ENCODE results near the gene CDKN1C. TPM values are rescaled to one million over a fixed set of nuclear protein-coding genes. Genes with fewer than 3 reads are reported as not detected.

CDKN1C gene
- total RNA-seq (2022; extraction: Qiagen RNA extraction; ENCODE audit: low read depth): 0.52 to 0.92 TPM (median 0.71 TPM) in 5 replicates

GRCh38 chr11:2885678-2886081, at the start of gene CDKN1C:
CDKN1C (minus strand) TSS chr11:2885775; CDS start chr11:2885456, 319 bp downstream.

GRCh38 chr11:2928605-2929530, 43.3 kb upstream of the CDKN1C start, which contains the start of gene PHLDA2:
PHLDA2 (minus strand) TSS chr11:2929420; CDS start chr11:2929364, 56 bp downstream.

Other genes starting within 250 kb of the CDKN1C start
- 0.03 to 0.07 TPM (median 0.05 TPM) in 5 replicates for gene KCNQ1OT1, start 185.8 kb downstream of the CDKN1C start, total RNA-seq (2022; extraction: Qiagen RNA extraction; ENCODE audit: low read depth)
- 96.6 to 156 TPM (median 147 TPM) in 5 replicates for gene PHLDA2, start 43.6 kb upstream of the CDKN1C start, total RNA-seq (2022; extraction: Qiagen RNA extraction; ENCODE audit: low read depth)
- gene NAP1L4, start 106.6 kb upstream of the CDKN1C start, total RNA-seq (2022; extraction: Qiagen RNA extraction; ENCODE audit: low read depth): 120 to 133 TPM (median 125 TPM) in 5 replicates
- 62.8 to 75.9 TPM (median 64.0 TPM) in 5 replicates for gene CARS1, start 171.6 kb upstream of the CDKN1C start, total RNA-seq (2022; extraction: Qiagen RNA extraction; ENCODE audit: low read depth)

All from A549 treated with CpdA at 1 μM for 4 hours (cell line).